Muscle of leg (tissue), 11 donors: ENCODE results near the gene INPP5E. TPM values are rescaled to one million over a fixed set of nuclear protein-coding genes. Genes with fewer than 3 reads are reported as not detected.

Experiments
- DNase-seq: peaks from one replicate; pipeline ENCODE4 v3.0.0; 2013
- H3K27ac ChIP-seq: one replicate; pipeline ENCODE4 v1.5.1; 2013; ENCODE audit warnings: mild to moderate bottlenecking, low read length, control low read depth
- H3K27me3 ChIP-seq: one replicate; pipeline ENCODE4 v1.6.1; 2013; ENCODE audit warnings: low read length; ENCODE audit not compliant: control insufficient read depth, insufficient read depth
- H3K36me3 ChIP-seq: one replicate; pipeline ENCODE4 v1.6.1; 2013; ENCODE audit warnings: low read length; ENCODE audit not compliant: control insufficient read depth, insufficient read depth
- H3K4me1 ChIP-seq: one replicate; pipeline ENCODE4 v1.6.1; 2013; ENCODE audit warnings: low read length; ENCODE audit not compliant: control insufficient read depth, insufficient read depth
- H3K4me3 ChIP-seq: one replicate; pipeline ENCODE4 v1.5.1; 2013; ENCODE audit warnings: low read length, control low read depth
- H3K9me3 ChIP-seq: replicated peaks from 2 replicates; pipeline ENCODE4 v1.6.1; 2013; ENCODE audit warnings: low read depth, low read length; ENCODE audit not compliant: control insufficient read depth
- WGBS: methylation state at CpG from one replicate; pipeline ENCODE4 v1.1.5; 2013; ENCODE audit warnings: missing lambda C conversion rate; ENCODE audit not compliant: insufficient coverage; 5-methylcytosine and 5-hydroxymethylcytosine counted together
- polyA plus RNA-seq, 8 donors: library from polyadenylated mRNA; unstranded; fragments of 120-200 nt; gene quantifications; one replicate each; pipeline versions ENCODE4 v1.2.1 to v1.2.3, GENCODE V29; 2013; ENCODE audit warnings: inconsistent platforms in 1 of 8, low replicate concordance in 1 of 8; ENCODE audit not compliant: insufficient read length in 8 of 8, insufficient read depth in 1 of 8
- total RNA-seq: library from RNA; stranded (reverse); fragments of 120-200 nt; gene quantifications from one replicate; pipeline ENCODE4 v1.2.4, GENCODE V29; 2013

The INPP5E gene
- total and polyA plus RNA-seq, 9 donors: 5.9 to 14.4 (median 10.5) TPM

DNA sequence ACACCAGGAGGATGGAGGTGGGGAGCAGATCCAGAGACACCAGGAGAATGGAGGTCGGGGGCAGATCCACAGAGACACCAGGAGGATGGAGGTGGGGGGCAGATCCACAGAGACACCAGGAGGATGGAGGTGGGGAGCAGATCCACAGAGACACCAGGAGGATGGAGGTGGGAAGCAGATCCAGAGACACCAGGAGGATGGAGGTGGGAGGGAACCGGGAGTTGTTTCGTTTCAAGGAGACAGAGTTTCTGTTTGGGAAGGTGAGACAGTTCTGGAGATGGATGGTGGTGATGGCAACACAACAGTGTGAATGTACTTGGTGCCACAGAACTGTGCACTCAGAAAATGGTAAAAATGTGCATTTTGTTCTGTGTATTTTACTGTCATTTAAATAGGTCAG, 9.0 kb upstream of the INPP5E start:
- DNase-seq: no peak
- no peaks in the 10 kb centered on the region for H3K4me1 ChIP-seq
- H3K36me3 ChIP-seq: peaks cover 84% of the 10 kb centered on the region
- WGBS: 93% methylated on average over 3 of the region's 3 CpGs
- no peaks in the 10 kb centered on the region for H3K27me3 ChIP-seq
- no peak overlapping the region for H3K4me3 ChIP-seq
- no peak overlapping the region for H3K27ac ChIP-seq
- H3K9me3 ChIP-seq: no peaks in the 10 kb centered on the region

DNA sequence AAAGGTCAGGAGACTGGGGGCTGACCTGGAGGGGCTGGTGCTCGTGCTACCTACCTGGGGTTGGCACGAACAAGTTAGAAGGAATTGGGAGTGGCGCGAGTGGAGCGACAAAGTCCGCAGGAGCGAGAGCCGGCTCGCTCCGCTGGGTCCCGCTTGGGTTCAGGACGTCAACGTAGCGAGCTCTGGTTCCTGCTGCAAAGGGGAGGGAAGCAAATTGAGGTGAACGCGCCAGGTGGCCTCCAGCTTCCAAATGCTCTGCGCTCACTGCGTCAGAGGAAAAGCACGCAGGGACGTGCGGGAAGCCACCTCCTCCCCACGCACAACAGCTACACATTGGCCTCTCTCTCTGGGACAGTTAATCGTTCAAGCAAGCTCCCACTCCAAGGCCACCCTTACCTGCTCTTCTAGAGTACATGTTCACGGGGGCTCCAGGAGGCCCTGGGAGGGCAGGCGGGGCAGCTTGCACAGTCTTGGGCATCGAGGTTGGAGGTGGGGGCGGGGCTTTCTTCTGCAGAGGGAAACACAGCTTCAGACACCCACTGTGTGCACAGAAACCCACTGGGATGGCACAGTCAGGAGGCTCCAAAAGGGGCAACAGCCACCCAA, 7.6 kb upstream of the INPP5E start:
- H3K27me3 ChIP-seq: no peaks in the 10 kb centered on the region
- H3K4me1 ChIP-seq: no peaks in the 10 kb centered on the region
- no peaks in the 10 kb centered on the region for H3K9me3 ChIP-seq
- H3K36me3 ChIP-seq: peaks cover 92% of the 10 kb centered on the region
- DNase-seq: no peak
- no peak overlapping the region for H3K4me3 ChIP-seq
- H3K27ac ChIP-seq: no peak overlapping the region
- WGBS: 93% methylated on average over 25 of the region's 27 CpGs

DNA sequence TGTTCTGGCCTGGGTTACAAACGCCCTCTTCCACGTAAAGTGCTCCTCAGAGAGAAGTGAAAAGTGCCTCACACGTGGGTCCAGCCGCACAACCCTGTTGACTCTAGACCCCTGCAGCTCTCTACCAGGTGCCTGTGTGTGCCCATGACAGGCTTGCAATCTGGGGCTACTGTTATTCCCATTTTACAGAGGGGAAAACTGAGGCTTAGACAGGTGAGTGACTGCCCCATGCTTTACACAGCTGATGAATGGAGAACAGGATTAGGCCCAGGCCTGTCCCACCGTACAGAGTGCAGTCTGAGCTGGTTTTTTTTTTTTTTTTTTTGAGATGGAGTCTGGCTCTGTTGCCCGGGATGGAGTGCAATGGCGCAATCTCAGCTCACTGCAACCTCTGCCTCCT, 6.2 kb upstream of the INPP5E start:
- no peaks in the 10 kb centered on the region for H3K27me3 ChIP-seq
- no peak overlapping the region for H3K4me3 ChIP-seq
- 94% methylated on average over 2 of the region's 7 CpGs for WGBS
- H3K9me3 ChIP-seq: no peaks in the 10 kb centered on the region
- DNase-seq: no peak
- no peak overlapping the region for H3K27ac ChIP-seq
- peaks cover 95% of the 10 kb centered on the region for H3K36me3 ChIP-seq
- H3K4me1 ChIP-seq: no peaks in the 10 kb centered on the region

DNA sequence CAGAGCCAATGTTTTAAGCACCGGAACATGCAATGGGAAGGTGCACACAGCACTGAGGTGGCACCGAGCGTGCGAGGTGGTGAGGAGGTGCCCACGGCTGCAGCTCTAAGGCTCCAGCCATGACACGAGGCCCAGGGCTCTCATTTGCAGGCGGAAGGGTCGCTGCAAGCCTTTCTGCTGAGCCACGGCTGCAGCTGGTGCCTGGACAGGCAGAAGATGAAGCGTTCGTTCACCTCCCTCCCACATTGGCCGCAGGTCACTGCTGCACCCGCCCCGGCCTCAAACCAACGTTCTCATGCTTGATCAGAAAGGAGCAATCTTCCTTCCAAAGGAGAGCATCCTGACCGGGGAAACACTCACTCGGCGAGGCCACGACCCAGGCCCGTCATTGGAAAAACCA, 4.5 kb upstream of the INPP5E start:
- peaks cover 83% of the 10 kb centered on the region for H3K36me3 ChIP-seq
- 95% methylated on average over 20 of the region's 20 CpGs for WGBS

DNA sequence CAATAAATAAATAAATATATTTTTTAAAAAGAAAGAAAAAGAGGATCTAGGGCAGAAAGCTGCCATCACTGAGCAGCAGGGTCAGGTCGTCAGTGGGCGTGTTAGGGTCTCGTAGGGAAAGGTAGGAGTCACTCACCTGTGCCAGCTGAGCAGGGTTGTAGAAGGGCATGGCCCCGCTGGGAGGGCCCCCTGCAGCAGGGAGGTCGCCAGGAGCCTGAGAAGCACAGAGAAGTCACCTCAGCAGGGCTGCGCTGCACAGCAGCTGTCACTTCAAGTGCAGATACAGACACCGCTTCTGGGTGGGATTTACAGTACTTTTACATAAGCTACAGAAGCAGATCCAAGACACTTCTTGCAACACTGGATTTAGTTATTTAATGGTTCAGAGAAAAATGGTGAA, 4.0 kb upstream of the INPP5E start:
- H3K27ac ChIP-seq: no peak overlapping the region
- no peak overlapping the region for H3K4me3 ChIP-seq
- 92% methylated on average over 3 of the region's 7 CpGs for WGBS
- no peaks in the 10 kb centered on the region for H3K9me3 ChIP-seq
- H3K27me3 ChIP-seq: no peaks in the 10 kb centered on the region
- DNase-seq: no peak
- peaks cover 79% of the 10 kb centered on the region for H3K36me3 ChIP-seq
- peaks cover 5% of the 10 kb centered on the region for H3K4me1 ChIP-seq

More for the DNA sequence above, 4.5 kb upstream of the INPP5E start:
- no peak for DNase-seq
- H3K4me3 ChIP-seq: no peak overlapping the region
- peaks cover 5% of the 10 kb centered on the region for H3K4me1 ChIP-seq
- no peaks in the 10 kb centered on the region for H3K9me3 ChIP-seq
- no peaks in the 10 kb centered on the region for H3K27me3 ChIP-seq
- no peak overlapping the region for H3K27ac ChIP-seq

DNA sequence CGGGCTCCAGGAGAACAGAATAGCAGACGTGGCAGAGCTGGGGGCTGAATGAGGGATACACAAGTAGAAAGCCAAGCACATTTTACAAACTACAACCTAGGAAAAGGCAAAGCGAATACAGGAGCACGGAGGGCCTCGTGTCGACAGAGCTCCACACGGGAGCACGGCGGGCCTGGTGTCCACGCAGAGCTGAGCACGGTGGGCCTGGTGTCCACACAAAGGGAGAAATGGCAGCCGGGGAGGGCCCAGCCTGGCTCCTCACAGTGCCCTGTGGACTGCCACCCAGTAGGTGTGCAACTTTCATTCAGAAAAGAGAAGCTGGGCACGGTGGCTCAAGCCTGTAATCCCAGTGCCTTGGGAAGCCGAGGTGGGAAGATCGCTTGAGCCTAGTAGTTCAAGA, 3.4 kb upstream of the INPP5E start:
- Histone ChIP-seq H3K27me3 (no peaks in the 10 kb centered on the region), H3K27ac (no peak overlapping the region), H3K36me3 (peaks cover 74% of the 10 kb centered on the region), H3K4me3 (no peak overlapping the region), H3K4me1 (peaks cover 9% of the 10 kb centered on the region), H3K9me3 (no peaks in the 10 kb centered on the region)
- 91% methylated on average over 9 of the region's 15 CpGs for WGBS
- DNase-seq: no peak

DNA sequence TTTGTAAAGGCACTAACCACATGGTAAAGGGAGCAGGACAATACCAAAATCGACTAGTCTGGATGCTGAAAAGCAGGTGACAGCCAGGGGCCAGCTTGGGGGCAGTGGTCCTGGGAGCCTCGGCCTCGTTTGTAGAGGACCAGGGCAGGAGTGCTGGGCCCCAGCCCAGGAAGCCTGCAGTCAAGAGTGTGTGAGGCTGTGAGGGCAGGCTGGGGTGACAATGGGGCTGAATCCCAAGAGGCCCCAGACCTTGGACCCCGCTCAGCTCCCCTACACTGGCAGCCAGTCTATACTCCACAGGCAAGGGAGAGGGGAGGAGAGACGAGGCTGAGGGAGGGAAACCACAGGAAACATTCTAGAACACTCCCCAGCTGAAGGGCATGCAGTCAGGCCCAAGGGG, 2.6 kb upstream of the INPP5E start:
- Histone ChIP-seq H3K4me1 (peaks cover 17% of the 10 kb centered on the region), H3K27me3 (no peaks in the 10 kb centered on the region), H3K36me3 (peaks cover 67% of the 10 kb centered on the region), H3K4me3 (no peak overlapping the region), H3K27ac (no peak overlapping the region), H3K9me3 (no peaks in the 10 kb centered on the region)
- WGBS: 71% methylated on average over 3 of the region's 5 CpGs
- no peak for DNase-seq

DNA sequence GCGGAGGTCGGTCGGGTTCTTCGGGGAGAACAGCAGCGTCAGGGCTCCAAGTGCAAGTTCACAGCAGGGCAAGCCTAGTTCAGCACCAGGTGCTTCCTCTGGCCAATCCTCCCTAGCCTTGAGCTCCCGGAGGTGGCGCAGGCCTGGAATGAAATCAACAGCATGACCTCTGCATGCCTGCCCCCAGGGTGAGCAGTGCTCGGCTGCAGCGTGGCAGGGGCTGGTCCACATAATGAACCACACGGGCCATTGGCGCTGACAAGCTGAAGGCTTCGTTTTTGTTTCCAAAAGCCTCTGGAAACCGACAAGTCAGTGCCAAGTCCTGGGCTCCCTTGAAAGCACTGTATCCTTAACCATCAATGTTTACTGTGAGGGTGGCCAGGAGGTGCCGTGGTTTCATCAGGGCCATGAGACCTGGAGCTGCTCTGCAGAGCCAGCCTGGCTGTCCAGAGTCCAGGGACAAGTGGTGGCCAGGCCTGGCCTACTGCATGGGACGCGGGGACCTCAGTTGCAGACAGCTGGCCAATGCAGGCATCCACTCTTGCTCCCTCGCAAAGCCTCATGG, 2.1 kb upstream of the INPP5E start:
- no peak for DNase-seq
- Histone ChIP-seq H3K27ac (no peak overlapping the region), H3K4me3 (no peak overlapping the region), H3K9me3 (no peaks in the 10 kb centered on the region), H3K4me1 (peaks cover 22% of the 10 kb centered on the region), H3K36me3 (peaks cover 66% of the 10 kb centered on the region), H3K27me3 (no peaks in the 10 kb centered on the region)
- 81% methylated on average over 17 of the region's 17 CpGs for WGBS

DNA sequence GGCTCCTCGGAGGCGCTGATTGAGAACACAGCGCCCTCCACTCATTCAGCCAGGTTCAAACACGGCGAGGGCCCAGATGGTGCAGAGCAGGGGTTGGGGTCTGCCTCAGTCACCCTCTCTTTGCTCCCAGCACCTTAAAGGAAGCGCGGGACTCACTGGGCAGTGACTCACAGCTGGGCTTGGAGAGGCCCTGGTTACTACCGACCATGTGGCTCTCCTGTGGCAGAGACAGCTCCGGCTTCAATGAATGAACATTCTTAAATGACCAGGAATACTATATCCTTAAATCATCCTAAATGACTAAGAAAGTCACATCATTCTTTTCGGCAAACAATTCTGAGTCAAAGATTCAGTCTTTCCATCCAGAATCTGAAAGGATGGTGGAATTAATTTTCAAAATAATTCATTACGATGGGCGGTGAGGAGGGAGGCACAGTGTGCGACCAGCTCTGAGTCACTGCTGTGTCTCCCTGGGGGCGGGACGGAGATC, 1.6 kb upstream of the INPP5E start:
- Histone ChIP-seq H3K27me3 (no peaks in the 10 kb centered on the region), H3K9me3 (no peaks in the 10 kb centered on the region), H3K36me3 (peaks cover 68% of the 10 kb centered on the region), H3K4me1 (peaks cover 24% of the 10 kb centered on the region), H3K4me3 (no peak overlapping the region), H3K27ac (no peak overlapping the region)
- DNase-seq: no peak
- WGBS: 96% methylated on average over 12 of the region's 15 CpGs

DNA sequence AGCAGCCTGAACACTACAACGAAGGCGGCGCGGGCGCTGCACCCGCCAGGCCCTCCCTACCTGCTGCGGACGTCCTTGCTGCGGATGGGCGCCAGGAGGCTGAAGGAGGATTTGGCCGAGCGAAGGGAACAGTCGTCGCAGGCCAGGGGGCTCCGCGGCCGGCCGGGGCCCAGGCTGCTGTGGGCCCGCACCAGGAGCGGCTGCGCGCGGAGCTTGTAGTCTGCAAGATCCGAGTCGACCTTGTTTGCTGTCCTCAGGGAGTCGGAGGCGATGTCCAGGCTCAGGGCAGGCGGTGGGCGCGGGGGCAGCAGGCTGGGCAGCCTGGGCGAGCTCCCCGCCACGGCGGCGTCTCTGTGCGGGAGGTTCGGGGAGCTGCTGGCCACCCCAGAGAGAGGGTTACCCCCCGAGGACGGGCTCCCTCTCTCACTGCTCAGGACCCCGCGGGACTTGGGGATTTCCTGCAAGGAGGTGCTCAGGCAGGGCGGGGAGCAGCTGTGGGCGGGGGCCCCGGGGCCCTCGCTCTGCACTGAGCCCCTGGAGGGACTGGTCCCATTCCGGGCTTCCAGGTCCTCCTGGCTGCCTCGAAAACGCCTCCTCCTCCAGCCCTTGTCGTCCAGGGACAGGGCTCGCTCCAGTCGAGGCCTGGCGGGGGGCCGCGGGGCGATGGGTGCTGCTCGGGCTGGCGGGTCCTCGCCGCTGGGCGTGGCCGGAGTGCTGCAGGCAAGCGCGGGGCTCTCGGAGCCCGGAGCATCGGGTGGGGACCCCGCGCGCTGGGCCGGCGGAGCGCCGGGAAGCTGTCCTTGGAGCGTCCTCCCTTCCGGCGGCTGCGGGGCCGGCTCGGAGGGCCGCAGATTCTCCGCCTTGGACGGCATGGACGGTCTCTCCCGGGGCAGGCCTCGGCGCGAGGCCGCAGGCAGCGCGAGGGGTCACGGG, 831 bp downstream of the INPP5E start:
- WGBS: 1% methylated on average over 91 of the region's 91 CpGs
- H3K27ac ChIP-seq: no peak overlapping the region
- no peaks in the 10 kb centered on the region for H3K9me3 ChIP-seq
- peak; percentile 28 for DNase-seq
- peaks cover 54% of the 10 kb centered on the region for H3K36me3 ChIP-seq
- H3K4me3 ChIP-seq: peak overlapping the region; percentile 76
- H3K4me1 ChIP-seq: peaks cover 24% of the 10 kb centered on the region
- H3K27me3 ChIP-seq: no peaks in the 10 kb centered on the region
